GM18526 (cell line): ENCODE measurements around the gene CYP4F8.

Source experiments
- POLR2A ChIP-seq: IDR thresholded peaks from 3 replicates; pipeline ENCODE4 v1.6.1; 2011; ENCODE audit not compliant: insufficient read length; ENCODE audit errors: extremely low read depth

Gene CYP4F8

GRCh38 chr19:15636026-15636425 is 21.0 kb downstream of the CYP4F8 start:
- TF ChIP-seq POLR2A: no peak

DNA sequence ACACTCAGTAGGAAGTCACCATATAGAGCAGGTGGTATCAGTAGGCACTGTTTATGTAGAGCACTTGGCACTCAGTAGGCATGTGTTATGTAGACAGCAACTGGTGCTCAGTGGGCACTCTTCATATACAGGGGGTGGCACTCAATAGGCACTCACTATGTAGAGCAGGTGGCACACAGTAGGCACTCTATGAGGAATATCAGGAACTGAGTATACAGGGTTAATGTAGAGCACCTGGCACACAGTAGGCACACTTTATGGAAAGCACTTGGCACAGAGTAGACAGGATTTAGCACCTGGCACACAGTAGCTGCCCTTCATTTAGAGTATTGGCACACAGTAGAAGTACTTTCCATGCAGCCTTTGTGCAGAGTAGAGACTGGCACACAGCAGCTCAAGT is 24.6 kb downstream of the CYP4F8 start:
- TF ChIP-seq POLR2A: no peak

GRCh38 chr19:15640294-15640903 is 25.4 kb downstream of the CYP4F8 start, which contains the start of gene CYP4F3:
TSS of gene CYP4F3 (plus strand) at chr19:15640897. CDS start at chr19:15641416, 519 bp downstream.
- TF ChIP-seq POLR2A: no peak

- no peak for TF ChIP-seq POLR2A
Observed at GRCh38 chr19:15640904-15641597, 26.0 kb downstream of the CYP4F8 start.

DNA sequence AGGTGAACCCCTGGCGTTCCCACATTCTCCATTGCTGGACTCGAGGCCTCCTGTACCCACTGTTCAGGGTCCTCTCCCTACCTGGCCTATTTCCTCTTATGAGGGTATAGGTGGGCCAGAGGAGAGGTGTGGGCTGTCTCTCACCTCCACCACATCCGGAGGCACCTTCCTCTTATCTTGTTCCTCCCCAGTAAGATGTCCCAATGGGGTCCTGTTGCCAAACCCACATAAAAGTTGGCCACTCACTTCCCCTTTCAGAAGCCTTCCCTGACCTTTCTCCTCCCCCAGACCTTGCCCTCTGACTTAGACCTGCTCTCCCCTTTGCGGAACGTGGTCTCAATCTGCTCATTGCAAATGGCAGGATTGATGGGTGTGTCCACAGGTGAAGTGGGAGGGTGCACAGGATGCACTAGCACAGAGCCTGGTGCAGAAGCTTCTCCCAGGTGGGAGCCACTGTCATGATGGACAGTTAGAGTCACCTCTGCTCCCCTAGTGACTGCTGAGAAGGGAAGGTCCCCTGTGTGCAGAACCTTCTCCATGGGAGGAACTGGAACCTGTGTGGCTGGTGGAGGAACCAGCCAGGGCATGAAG is 27.0 kb downstream of the CYP4F8 start:
- no peak for TF ChIP-seq POLR2A

DNA sequence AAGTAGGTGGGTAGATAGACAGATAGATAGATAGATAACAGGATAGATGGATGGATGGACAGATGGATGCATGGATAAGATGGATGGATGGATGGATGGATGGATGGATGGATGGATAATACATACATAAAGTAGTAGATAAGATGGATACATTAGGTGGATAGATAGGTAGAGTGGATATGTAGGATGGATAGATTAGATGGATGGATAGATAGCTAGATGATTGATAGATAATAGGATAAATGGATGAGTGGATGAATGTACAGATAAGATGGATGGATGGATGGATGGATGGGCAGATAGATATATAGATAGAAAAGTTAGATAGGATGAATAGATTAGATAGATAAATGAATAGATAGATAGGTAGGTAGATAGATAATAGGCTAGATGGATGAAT is 27.8 kb downstream of the CYP4F8 start:
- TF ChIP-seq POLR2A: no peak

DNA sequence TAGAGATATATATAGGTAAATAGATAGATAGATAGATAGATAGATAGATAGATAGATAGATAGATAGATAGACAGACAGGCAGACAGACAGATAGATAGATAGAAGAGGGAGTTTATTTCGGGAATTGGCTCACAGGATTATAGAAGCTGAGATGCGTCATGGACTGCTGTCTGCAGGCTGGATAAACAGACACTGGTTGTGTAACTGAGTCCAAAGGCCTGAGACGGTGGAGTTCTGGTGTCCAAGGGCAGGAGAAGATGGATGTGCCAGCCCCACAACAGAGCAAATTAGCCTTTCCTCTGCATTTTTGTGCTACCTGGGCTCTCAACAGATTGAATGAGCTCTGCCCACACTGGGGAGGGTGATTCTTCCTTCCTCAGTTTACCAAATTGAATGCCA is 28.4 kb downstream of the CYP4F8 start:
- no peak for TF ChIP-seq POLR2A

DNA sequence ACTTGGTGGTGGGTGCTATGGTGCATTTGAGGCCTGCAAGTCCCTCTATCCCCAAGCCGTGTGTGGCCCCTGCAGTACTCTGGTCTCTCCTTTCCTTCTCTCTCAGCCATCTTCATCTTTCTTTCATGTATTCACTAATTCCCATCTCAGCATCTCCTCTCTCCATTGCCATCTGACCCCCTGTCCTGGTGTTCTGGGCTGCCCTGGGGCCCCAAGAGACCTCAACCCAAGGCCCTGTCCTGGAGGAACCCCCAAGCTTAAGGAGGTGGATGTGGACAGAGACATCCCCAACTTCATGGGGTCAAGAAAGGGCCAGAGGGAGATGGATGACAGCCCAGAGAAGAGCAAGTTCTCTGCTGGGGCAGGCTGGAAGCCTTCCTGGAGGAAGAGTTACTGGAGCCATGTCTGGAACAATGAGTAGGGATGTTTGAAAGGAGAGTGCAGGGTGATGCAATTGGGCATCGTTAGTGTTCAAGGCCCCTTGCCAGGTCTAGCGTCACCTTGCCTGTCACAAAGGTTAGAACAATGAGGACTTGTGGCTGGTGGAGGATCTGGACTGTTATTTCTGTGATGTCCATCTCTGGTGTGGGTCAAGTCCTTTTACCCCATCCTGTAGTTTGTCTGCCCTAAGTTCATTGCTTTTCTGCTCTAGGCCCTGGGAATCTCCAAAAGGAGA is 29.2 kb downstream of the CYP4F8 start:
- no peak for TF ChIP-seq POLR2A

- TF ChIP-seq POLR2A: no peak
Observed at GRCh38 chr19:15644816-15645215, 29.8 kb downstream of the CYP4F8 start.

DNA sequence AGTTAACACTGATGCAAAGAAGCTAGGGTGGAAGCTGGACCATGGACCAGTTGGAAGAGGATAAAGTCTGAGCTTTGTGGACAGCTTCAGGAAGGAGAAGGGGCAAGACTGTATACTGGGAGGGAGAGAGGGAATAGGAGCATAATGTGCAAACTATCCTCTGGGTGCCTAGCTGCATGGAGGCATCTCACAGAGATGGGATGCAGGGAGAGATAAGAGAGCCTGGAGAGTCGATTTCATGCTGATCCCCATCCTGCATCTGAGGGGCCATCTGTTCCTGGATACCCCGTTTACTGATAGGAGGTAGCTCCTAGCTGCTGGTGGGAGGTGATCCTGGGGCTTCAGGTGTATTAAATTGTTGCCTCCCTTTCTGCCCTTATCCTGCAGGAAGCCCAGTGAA is 34.5 kb downstream of the CYP4F8 start:
- TF ChIP-seq POLR2A: no peak

DNA sequence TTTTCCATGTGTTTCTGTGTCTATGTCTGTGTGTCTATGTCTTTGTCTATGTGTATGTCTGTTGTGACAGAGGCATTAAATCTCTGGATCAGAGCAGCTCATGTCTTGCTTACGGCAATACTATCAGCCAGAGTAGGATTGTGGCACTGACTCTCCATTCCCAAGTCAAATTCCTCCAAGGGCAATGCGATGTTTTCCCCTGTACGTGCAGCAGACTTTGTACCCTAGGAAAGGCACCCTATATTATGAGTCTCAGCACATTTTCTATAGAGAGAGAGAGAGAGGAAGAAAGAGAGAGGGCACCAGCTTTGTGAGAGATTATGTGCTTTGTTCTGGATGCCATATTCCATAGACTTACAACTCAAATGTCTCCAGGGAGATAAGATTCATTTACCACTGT is 36.8 kb downstream of the CYP4F8 start:
- TF ChIP-seq POLR2A: no peak

DNA sequence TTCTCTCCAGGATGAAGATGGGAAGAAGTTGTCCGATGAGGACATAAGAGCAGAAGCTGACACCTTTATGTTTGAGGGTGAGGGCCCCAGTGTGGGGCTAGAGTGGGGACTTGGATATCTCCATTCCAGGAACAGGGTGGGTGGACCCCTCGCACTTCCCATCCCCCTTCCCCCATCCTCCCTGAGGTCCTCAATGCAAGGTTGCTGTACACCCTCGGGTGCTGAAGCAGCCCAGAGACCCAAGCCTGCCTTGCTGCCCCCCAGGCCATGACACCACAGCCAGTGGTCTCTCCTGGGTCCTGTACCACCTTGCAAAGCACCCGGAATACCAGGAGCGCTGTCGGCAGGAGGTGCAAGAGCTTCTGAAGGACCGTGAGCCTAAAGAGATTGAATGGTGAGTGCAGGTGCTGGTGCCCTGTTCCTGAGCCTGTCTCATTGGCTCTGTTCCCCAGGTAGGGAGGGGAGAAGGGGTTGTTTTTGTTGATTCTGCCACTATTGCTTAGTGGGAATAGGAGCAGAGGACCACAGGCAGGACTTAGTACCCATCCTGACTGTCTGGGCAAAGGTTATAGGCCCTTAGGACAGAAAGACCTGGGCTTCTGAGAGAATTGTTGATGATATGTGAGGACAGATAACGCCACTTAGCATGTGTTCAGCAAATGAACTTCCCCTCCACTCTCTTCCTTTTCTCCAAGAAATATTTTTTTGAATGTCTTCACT is 37.7 kb downstream of the CYP4F8 start:
- no peak for TF ChIP-seq POLR2A

- no peak for TF ChIP-seq POLR2A
Observed at GRCh38 chr19:15656467-15656866, 41.4 kb downstream of the CYP4F8 start.

DNA sequence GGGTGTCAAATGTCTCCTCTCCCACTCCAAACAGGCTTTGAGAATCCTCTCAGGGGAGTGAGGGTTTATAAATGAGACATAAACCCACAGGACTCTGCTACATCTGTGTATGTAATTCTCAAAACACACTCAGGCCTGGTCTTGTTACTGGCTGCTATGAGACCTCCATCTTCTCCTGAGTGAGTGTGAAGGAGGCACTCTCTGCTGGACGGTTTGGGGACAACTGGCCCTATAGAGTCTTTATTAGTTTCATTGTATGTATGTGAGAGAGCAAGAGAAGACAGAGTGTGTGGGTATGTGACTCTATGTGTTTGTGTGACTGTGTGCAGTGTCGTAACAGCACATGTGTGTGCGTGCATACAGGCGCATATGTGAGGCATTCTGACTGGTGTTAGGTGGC is 48.2 kb downstream of the CYP4F8 start:
- no peak for TF ChIP-seq POLR2A

DNA sequence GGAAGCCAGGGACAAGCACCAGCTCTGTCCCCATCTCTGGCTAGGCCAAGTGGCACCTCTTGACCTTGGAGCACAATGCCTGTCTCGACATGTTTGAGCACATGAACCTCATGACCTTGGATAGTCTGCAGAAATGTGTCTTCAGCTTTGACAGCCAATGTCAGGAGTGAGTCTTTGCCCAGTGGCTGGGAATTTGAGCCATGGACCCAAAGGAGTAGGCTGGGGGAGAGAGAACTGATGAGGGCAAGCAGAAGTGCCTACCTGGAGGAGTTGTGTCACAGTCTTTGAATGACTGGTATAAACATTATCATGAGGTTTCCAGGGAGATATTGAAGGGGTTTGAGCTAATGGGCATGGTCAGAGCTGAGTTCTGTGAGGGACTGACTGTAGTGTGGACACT is 51.2 kb downstream of the CYP4F8 start:
- no peak for TF ChIP-seq POLR2A
